ENCODE results near the gene MYO7B. TPM values are rescaled to one million over a fixed set of nuclear protein-coding genes. Genes with fewer than 3 reads are reported as not detected.

Gene MYO7B
- total and polyA plus RNA-seq, 4 donors = 1.8 to 20.0 (median 7.4) TPM

GRCh38 chr2:127610561-127610960 is 75.1 kb downstream of the MYO7B start:
- WGBS (ENCODE audit: insufficient coverage) = 75% methylated on average over 1 of the region's 1 CpG

GRCh38 chr2:127611076-127611925 is 75.8 kb downstream of the MYO7B start:
- no peak for DNase-seq (ENCODE audit: low read depth in 4 of 6, low spot score in 6 of 6)
- no peak overlapping the region for H3K27ac ChIP-seq (ENCODE audit: low read depth, low read length)
- peaks cover 5% of the 10 kb centered on the region for H3K4me1 ChIP-seq (ENCODE audit: control insufficient read depth, insufficient read depth, low read length)
- peaks cover 6% of the 10 kb centered on the region for H3K9me3 ChIP-seq (ENCODE audit: control insufficient read depth, insufficient read depth, low read length)
- 88% methylated on average over 11 of the region's 11 CpGs for WGBS (ENCODE audit: insufficient coverage)
- H3K36me3 ChIP-seq (ENCODE audit: control insufficient read depth, insufficient read depth, low read length) = peaks cover 10% of the 10 kb centered on the region
- no peak overlapping the region for H3K4me3 ChIP-seq (ENCODE audit: low read depth, low read length)
- no peaks in the 10 kb centered on the region for H3K27me3 ChIP-seq (ENCODE audit: control insufficient read depth, insufficient read depth, low read length)

More at GRCh38 chr2:127610561-127610960, 75.1 kb downstream of the MYO7B start:
- Histone ChIP-seq H3K36me3 (ENCODE audit: control insufficient read depth, insufficient read depth, low read length) (peaks cover 10% of the 10 kb centered on the region), H3K9me3 (ENCODE audit: control insufficient read depth, insufficient read depth, low read length) (peaks cover 6% of the 10 kb centered on the region), H3K4me3 (ENCODE audit: low read depth, low read length) (no peak overlapping the region), H3K27me3 (ENCODE audit: control insufficient read depth, insufficient read depth, low read length) (no peaks in the 10 kb centered on the region), H3K4me1 (ENCODE audit: control insufficient read depth, insufficient read depth, low read length) (peaks cover under 1% of the 10 kb centered on the region), H3K27ac (ENCODE audit: low read depth, low read length) (no peak overlapping the region)
- DNase-seq (ENCODE audit: low read depth in 4 of 6, low spot score in 6 of 6) = no peak

- no peak overlapping the region for H3K4me3 ChIP-seq (ENCODE audit: low read depth, low read length)
- no peak for DNase-seq (ENCODE audit: low read depth in 4 of 6, low spot score in 6 of 6)
- peaks cover 7% of the 10 kb centered on the region for H3K36me3 ChIP-seq (ENCODE audit: control insufficient read depth, insufficient read depth, low read length)
- peaks cover 5% of the 10 kb centered on the region for H3K4me1 ChIP-seq (ENCODE audit: control insufficient read depth, insufficient read depth, low read length)
- no peaks in the 10 kb centered on the region for H3K27me3 ChIP-seq (ENCODE audit: control insufficient read depth, insufficient read depth, low read length)
- peaks cover 6% of the 10 kb centered on the region for H3K9me3 ChIP-seq (ENCODE audit: control insufficient read depth, insufficient read depth, low read length)
- 95% methylated on average over 12 of the region's 13 CpGs for WGBS (ENCODE audit: insufficient coverage)
- H3K27ac ChIP-seq (ENCODE audit: low read depth, low read length) = no peak overlapping the region
Observed at GRCh38 chr2:127612111-127612822, 76.8 kb downstream of the MYO7B start.

GRCh38 chr2:127614246-127614645 is 78.8 kb downstream of the MYO7B start:
- Histone ChIP-seq H3K4me1 (ENCODE audit: control insufficient read depth, insufficient read depth, low read length) (peaks cover 5% of the 10 kb centered on the region), H3K36me3 (ENCODE audit: control insufficient read depth, insufficient read depth, low read length) (peaks cover under 1% of the 10 kb centered on the region), H3K27me3 (ENCODE audit: control insufficient read depth, insufficient read depth, low read length) (no peaks in the 10 kb centered on the region), H3K4me3 (ENCODE audit: low read depth, low read length) (no peak overlapping the region), H3K27ac (ENCODE audit: low read depth, low read length) (no peak overlapping the region), H3K9me3 (ENCODE audit: control insufficient read depth, insufficient read depth, low read length) (peaks cover 6% of the 10 kb centered on the region)
- WGBS (ENCODE audit: insufficient coverage) = 94% methylated on average over 2 of the region's 2 CpGs
- DNase-seq (ENCODE audit: low read depth in 4 of 6, low spot score in 6 of 6) = no peak

- H3K27me3 ChIP-seq (ENCODE audit: control insufficient read depth, insufficient read depth, low read length) = no peaks in the 10 kb centered on the region
- 81% methylated on average over 3 of the region's 3 CpGs for WGBS (ENCODE audit: insufficient coverage)
- H3K4me1 ChIP-seq (ENCODE audit: control insufficient read depth, insufficient read depth, low read length) = peaks cover 5% of the 10 kb centered on the region
- no peak overlapping the region for H3K4me3 ChIP-seq (ENCODE audit: low read depth, low read length)
- H3K27ac ChIP-seq (ENCODE audit: low read depth, low read length) = no peak overlapping the region
- H3K9me3 ChIP-seq (ENCODE audit: control insufficient read depth, insufficient read depth, low read length) = peaks cover 6% of the 10 kb centered on the region
- no peak for DNase-seq (ENCODE audit: low read depth in 4 of 6, low spot score in 6 of 6)
- no peaks in the 10 kb centered on the region for H3K36me3 ChIP-seq (ENCODE audit: control insufficient read depth, insufficient read depth, low read length)
Observed at GRCh38 chr2:127614731-127615130, 79.2 kb downstream of the MYO7B start.

GRCh38 chr2:127615511-127616166 is 80.2 kb downstream of the MYO7B start:
- Histone ChIP-seq H3K4me3 (ENCODE audit: low read depth, low read length) (no peak overlapping the region), H3K4me1 (ENCODE audit: control insufficient read depth, insufficient read depth, low read length) (peaks cover 5% of the 10 kb centered on the region), H3K27ac (ENCODE audit: low read depth, low read length) (no peak overlapping the region), H3K27me3 (ENCODE audit: control insufficient read depth, insufficient read depth, low read length) (no peaks in the 10 kb centered on the region), H3K36me3 (ENCODE audit: control insufficient read depth, insufficient read depth, low read length) (peaks cover 2% of the 10 kb centered on the region), H3K9me3 (ENCODE audit: control insufficient read depth, insufficient read depth, low read length) (peaks cover 6% of the 10 kb centered on the region)
- 52% methylated on average over 16 of the region's 18 CpGs for WGBS (ENCODE audit: insufficient coverage)
- DNase-seq (ENCODE audit: low read depth in 4 of 6, low spot score in 6 of 6) = peak in 1 of 6 donors; percentile 52

GRCh38 chr2:127618551-127619202 is 83.2 kb downstream of the MYO7B start:
- Histone ChIP-seq H3K27ac (ENCODE audit: low read depth, low read length) (no peak overlapping the region), H3K27me3 (ENCODE audit: control insufficient read depth, insufficient read depth, low read length) (no peaks in the 10 kb centered on the region), H3K36me3 (ENCODE audit: control insufficient read depth, insufficient read depth, low read length) (peaks cover 6% of the 10 kb centered on the region), H3K4me3 (ENCODE audit: low read depth, low read length) (no peak overlapping the region), H3K9me3 (ENCODE audit: control insufficient read depth, insufficient read depth, low read length) (peaks cover 2% of the 10 kb centered on the region), H3K4me1 (ENCODE audit: control insufficient read depth, insufficient read depth, low read length) (peaks cover 5% of the 10 kb centered on the region)
- DNase-seq (ENCODE audit: low read depth in 4 of 6, low spot score in 6 of 6) = no peak
- 84% methylated on average over 7 of the region's 7 CpGs for WGBS (ENCODE audit: insufficient coverage)

- DNase-seq (ENCODE audit: low read depth in 4 of 6, low spot score in 6 of 6) = no peak
- no peaks in the 10 kb centered on the region for H3K27me3 ChIP-seq (ENCODE audit: control insufficient read depth, insufficient read depth, low read length)
- H3K4me1 ChIP-seq (ENCODE audit: control insufficient read depth, insufficient read depth, low read length) = peaks cover 5% of the 10 kb centered on the region
- no peak overlapping the region for H3K4me3 ChIP-seq (ENCODE audit: low read depth, low read length)
- H3K36me3 ChIP-seq (ENCODE audit: control insufficient read depth, insufficient read depth, low read length) = peaks cover 9% of the 10 kb centered on the region
- no peaks in the 10 kb centered on the region for H3K9me3 ChIP-seq (ENCODE audit: control insufficient read depth, insufficient read depth, low read length)
- WGBS (ENCODE audit: insufficient coverage) = 94% methylated on average over 4 of the region's 6 CpGs
- H3K27ac ChIP-seq (ENCODE audit: low read depth, low read length) = no peak overlapping the region
Observed at GRCh38 chr2:127619203-127619590, 83.7 kb downstream of the MYO7B start.
